PFSK-1 (cell line): ENCODE data around the gene POLR2C.

ENCODE experiments used
- FOXP2 ChIP-seq: optimal IDR thresholded peaks from 2 replicates; pipeline ENCODE3; 2011; ENCODE audit warnings: borderline replicate concordance, control low read depth, inconsistent platforms; ENCODE audit not compliant: insufficient read depth; ENCODE audit errors: extremely low read length, extremely low read depth
- POLR2AphosphoS5 ChIP-seq: IDR thresholded peaks from 2 replicates; pipeline ENCODE4 v1.6.1; 2012; ENCODE audit warnings: low read depth, mild to moderate bottlenecking, control low read depth, low read length, moderate library complexity
- TAF1 ChIP-seq: IDR thresholded peaks from 2 replicates; pipeline ENCODE4 v1.6.1; 2012; ENCODE audit warnings: low read length, control low read depth, borderline replicate concordance; ENCODE audit not compliant: insufficient read depth
- TF ChIP-seq, protein P1 (sequence below), 2 experiments: IDR thresholded peaks; 2 replicates each; pipeline versions ENCODE4 v1.6.1 to v1.8.0; 2011 to 2012; ENCODE audit warnings: low read depth in 2 of 2, low read length in 2 of 2, control low read depth in 1 of 2, inconsistent platforms in 1 of 2, mild to moderate bottlenecking in 1 of 2, moderate library complexity in 1 of 2; ENCODE audit not compliant: insufficient read depth in 1 of 2

DNA sequence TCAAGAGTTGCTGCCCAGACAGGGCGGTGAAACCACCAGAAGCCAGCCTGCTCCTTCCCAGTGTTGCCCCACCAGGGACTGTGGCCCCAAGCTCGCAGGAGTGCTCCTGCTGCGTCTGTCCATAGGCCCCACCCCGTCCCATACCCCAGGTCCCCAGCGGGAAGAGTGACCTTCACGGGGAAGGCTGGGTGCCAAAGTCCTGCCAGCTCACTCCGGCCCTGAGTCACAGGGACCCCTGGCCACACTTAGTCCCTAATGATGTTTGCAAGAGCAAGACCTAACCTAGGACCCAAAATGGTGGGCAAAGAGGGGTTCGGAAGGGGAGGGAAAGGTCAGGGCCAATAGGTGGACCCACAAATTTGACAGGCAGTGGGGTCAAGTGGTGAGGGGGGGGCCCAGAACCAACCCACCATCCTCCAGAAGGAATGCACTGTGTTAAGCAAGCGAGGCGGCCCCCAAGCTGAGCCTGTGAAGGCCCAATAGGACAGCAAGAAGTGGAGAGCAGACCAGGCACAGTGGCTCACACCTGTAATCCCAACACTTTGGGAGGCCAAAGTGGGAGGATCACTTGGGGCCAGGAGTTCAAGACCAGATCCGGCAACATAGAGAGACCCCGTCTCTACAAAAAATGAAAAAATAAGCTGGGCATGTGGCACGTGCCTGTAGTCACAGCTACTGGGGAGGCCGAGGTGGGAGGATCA lies 20.5 kb downstream of the POLR2C start:
- TF ChIP-seq TAF1, result no peak
- TF ChIP-seq, protein P1, sequence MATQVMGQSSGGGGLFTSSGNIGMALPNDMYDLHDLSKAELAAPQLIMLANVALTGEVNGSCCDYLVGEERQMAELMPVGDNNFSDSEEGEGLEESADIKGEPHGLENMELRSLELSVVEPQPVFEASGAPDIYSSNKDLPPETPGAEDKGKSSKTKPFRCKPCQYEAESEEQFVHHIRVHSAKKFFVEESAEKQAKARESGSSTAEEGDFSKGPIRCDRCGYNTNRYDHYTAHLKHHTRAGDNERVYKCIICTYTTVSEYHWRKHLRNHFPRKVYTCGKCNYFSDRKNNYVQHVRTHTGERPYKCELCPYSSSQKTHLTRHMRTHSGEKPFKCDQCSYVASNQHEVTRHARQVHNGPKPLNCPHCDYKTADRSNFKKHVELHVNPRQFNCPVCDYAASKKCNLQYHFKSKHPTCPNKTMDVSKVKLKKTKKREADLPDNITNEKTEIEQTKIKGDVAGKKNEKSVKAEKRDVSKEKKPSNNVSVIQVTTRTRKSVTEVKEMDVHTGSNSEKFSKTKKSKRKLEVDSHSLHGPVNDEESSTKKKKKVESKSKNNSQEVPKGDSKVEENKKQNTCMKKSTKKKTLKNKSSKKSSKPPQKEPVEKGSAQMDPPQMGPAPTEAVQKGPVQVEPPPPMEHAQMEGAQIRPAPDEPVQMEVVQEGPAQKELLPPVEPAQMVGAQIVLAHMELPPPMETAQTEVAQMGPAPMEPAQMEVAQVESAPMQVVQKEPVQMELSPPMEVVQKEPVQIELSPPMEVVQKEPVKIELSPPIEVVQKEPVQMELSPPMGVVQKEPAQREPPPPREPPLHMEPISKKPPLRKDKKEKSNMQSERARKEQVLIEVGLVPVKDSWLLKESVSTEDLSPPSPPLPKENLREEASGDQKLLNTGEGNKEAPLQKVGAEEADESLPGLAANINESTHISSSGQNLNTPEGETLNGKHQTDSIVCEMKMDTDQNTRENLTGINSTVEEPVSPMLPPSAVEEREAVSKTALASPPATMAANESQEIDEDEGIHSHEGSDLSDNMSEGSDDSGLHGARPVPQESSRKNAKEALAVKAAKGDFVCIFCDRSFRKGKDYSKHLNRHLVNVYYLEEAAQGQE (IDR thresholded peaks at IDR 0.05; ENCODE audit: insufficient read depth in 1 of 2, low read depth in 2 of 2, low read length in 2 of 2), result no peak
- TF ChIP-seq POLR2AphosphoS5, result no peak
- no peak for TF ChIP-seq FOXP2
